Testis (tissue), 3 donors: ENCODE data around the gene FAM3B. TPM values are rescaled to one million over a fixed set of nuclear protein-coding genes. Genes with fewer than 3 reads are reported as not detected.

Source experiments
- DNase-seq: peaks from one replicate; pipeline ENCODE4 v3.0.0-alpha.2; 2019
- H3K27ac ChIP-seq, 2 donors: fragments of 200-600 bp; sonication (generic); one replicate each; pipeline ENCODE4 v1.5.1; 2019
- H3K27me3 ChIP-seq: fragments of 200-600 bp; sonication (generic); one replicate; pipeline ENCODE4 v1.5.1; 2019
- H3K36me3 ChIP-seq: fragments of 200-600 bp; sonication (generic); one replicate; pipeline ENCODE4 v1.5.1; 2017; ENCODE audit warnings: low read depth; ENCODE audit errors: missing control alignments
- H3K4me1 ChIP-seq: fragments of 200-600 bp; sonication (generic); one replicate; pipeline ENCODE4 v1.5.1; 2019
- H3K4me3 ChIP-seq, 2 donors: fragments of 200-600 bp; sonication (generic); one replicate each; pipeline ENCODE4 v1.5.1; 2017 to 2019
- H3K9me3 ChIP-seq: fragments of 200-600 bp; sonication (generic); one replicate; pipeline ENCODE4 v1.5.1; 2017
- CTCF ChIP-seq, 3 experiments: fragments of 450-650 bp in 2 of 3; fragments of 200-600 bp in 1 of 3; sonication (generic) in 1 of 3; IDR thresholded peaks; one replicate each; pipeline ENCODE4 v1.5.1; 2016 to 2019; ENCODE audit warnings: antibody characterized with exemption in 3 of 3, mild to moderate bottlenecking in 2 of 3, moderate library complexity in 1 of 3
- POLR2A ChIP-seq: fragments of 450-650 bp; IDR thresholded peaks from one replicate; pipeline ENCODE4 v1.6.1; 2017; ENCODE audit warnings: antibody characterized with exemption, mild to moderate bottlenecking, moderate library complexity
- WGBS, 2 donors: methylation state at CpG; one replicate each; pipeline ENCODE4 v1.1.5; 2018; 5-methylcytosine and 5-hydroxymethylcytosine counted together
- intact Hi-C: fragments of 100-400 bp; cut with DNase I; formaldehyde crosslinking; loops from one replicate; pipeline ENCODE4 v1.15.1; 2023; ENCODE audit warnings: low total_unique reads
- polyA plus RNA-seq: library from polyadenylated mRNA; stranded (reverse); fragments of 350-450 nt; fragmentation: Illumina TruSeq; extraction: RNeasy Lipid Tissue Mini Kit (QIAGEN cat#74804); gene quantifications from one replicate; pipeline ENCODE4 v1.2.3, GENCODE V29; 2014; ENCODE audit warnings: low read depth, low replicate concordance; ENCODE audit not compliant: insufficient read depth
- total RNA-seq, 2 donors: library from RNA; depleted of rRNA; stranded (reverse); fragments of >200 nt; gene quantifications; one replicate each; pipeline ENCODE4 v1.2.3, GENCODE V29; 2016

Gene FAM3B
- total and polyA plus RNA-seq, 3 donors from 2014 or later = 4.9 to 14.1 (median 9.4) TPM

- no peak overlapping the region for H3K4me3 ChIP-seq
- no peaks in the 10 kb centered on the region for H3K36me3 ChIP-seq
- intact Hi-C loops = no loop called here
- H3K9me3 ChIP-seq = no peaks in the 10 kb centered on the region
- H3K4me1 ChIP-seq = peaks cover 3% of the 10 kb centered on the region
- DNase-seq = no peak
- no peak overlapping the region for H3K27ac ChIP-seq
- WGBS, 2 donors = 79 to 80% methylated on average over 4 of the region's 4 CpGs
- TF ChIP-seq POLR2A = no peak
- TF ChIP-seq CTCF (IDR thresholded peaks at IDR 0.05) = no peak
- H3K27me3 ChIP-seq = no peaks in the 10 kb centered on the region
These were observed 38.8 kb upstream of the FAM3B start for GRCh38 chr21:41277846-41278245.

- H3K4me1 ChIP-seq = peaks cover 3% of the 10 kb centered on the region
- H3K27me3 ChIP-seq = no peaks in the 10 kb centered on the region
- H3K36me3 ChIP-seq = no peaks in the 10 kb centered on the region
- DNase-seq = no peak
- H3K4me3 ChIP-seq = no peak overlapping the region
- TF ChIP-seq CTCF (IDR thresholded peaks at IDR 0.05) = no peak
- TF ChIP-seq POLR2A = no peak
- H3K9me3 ChIP-seq = no peaks in the 10 kb centered on the region
- intact Hi-C loops = loop anchor here (5.0 to 10.0 kb wide), 2 partner anchors 182 to 494 kb away; no protein-coding TSS in a partner anchor
- no peak overlapping the region for H3K27ac ChIP-seq
- WGBS, 2 donors = 52 to 56% methylated on average over 7 to 17 of the region's 18 CpGs
These were observed 36.3 kb upstream of the FAM3B start for GRCh38 chr21:41280115-41280919.

- Histone ChIP-seq H3K27me3 (no peaks in the 10 kb centered on the region), H3K4me3 (no peak overlapping the region), H3K9me3 (no peaks in the 10 kb centered on the region), H3K4me1 (peaks cover 3% of the 10 kb centered on the region), H3K36me3 (no peaks in the 10 kb centered on the region), H3K27ac (no peak overlapping the region)
- WGBS, 2 donors = 73 to 75% methylated on average over 3 of the region's 3 CpGs
- no peak for TF ChIP-seq CTCF (IDR thresholded peaks at IDR 0.05)
- no peak for TF ChIP-seq POLR2A
- intact Hi-C loops = loop anchor here (5.0 to 10.0 kb wide), 2 partner anchors 180 to 492 kb away; no protein-coding TSS in a partner anchor
- DNase-seq = no peak
These were observed 34.2 kb upstream of the FAM3B start for GRCh38 chr21:41282412-41282811.

GRCh38 chr21:41283211-41283818 lies 33.3 kb upstream of the FAM3B start:
- intact Hi-C loops = loop anchor here (5.0 to 10.0 kb wide), 2 partner anchors 179 to 491 kb away; no protein-coding TSS in a partner anchor
- TF ChIP-seq CTCF (IDR thresholded peaks at IDR 0.05) (peak; percentile 30 to 72 (median 56)), POLR2A (no peak)
- WGBS, 2 donors = 26 to 35% methylated on average over 8 of the region's 8 CpGs

More at GRCh38 chr21:41283211-41283818, 33.3 kb upstream of the FAM3B start:
- Histone ChIP-seq H3K4me3 (no peak overlapping the region), H3K4me1 (peaks cover 3% of the 10 kb centered on the region), H3K27me3 (no peaks in the 10 kb centered on the region), H3K27ac (no peak overlapping the region), H3K9me3 (no peaks in the 10 kb centered on the region), H3K36me3 (no peaks in the 10 kb centered on the region)
- DNase-seq = peak; percentile 68
